Motor neuron (in vitro differentiated cells): Measurements from ENCODE around the gene DCLK1. TPM values are rescaled to one million over a fixed set of nuclear protein-coding genes. Genes with fewer than 3 reads are reported as not detected.

Experiments
- ATAC-seq, 8 experiments: fragments of 200-7000 bp; cut with Tn5 transposase; replicated peaks in 6 of 8; 2 replicates each; pipeline ENCODE4 v1.8.0; 2021; ENCODE audit warnings: mild to moderate bottlenecking in 8 of 8, moderate library complexity in 8 of 8
- H3K27ac ChIP-seq, 2 donors: fragments of 250-450 bp; sonication (Bioruptor Pico); 2 replicates each; pipeline ENCODE4 v1.9.0; 2021; ENCODE audit warnings: antibody characterized with exemption in 2 of 2, mild to moderate bottlenecking in 2 of 2, moderate library complexity in 1 of 2
- H3K4me1 ChIP-seq, 2 donors: fragments of 250-450 bp; sonication (Bioruptor Pico); replicated peaks in 1 of 2; 2 replicates each; pipeline ENCODE4 v1.6.1; 2021; ENCODE audit warnings: antibody characterized with exemption in 2 of 2, mild to moderate bottlenecking in 2 of 2, moderate library complexity in 1 of 2
- H3K4me3 ChIP-seq, 5 donors: fragments of 250-450 bp; sonication (Bioruptor Pico); 2 replicates each; pipeline ENCODE4 v1.9.0; 2021; ENCODE audit warnings: antibody characterized with exemption in 5 of 5, mild to moderate bottlenecking in 5 of 5, moderate library complexity in 4 of 5
- WGBS, 10 experiments: fragments of 450-650 bp; shearing (Covaris generic); methylation state at CpG; one replicate each; pipeline ENCODE4 v1.0.0; 2022; 5-methylcytosine and 5-hydroxymethylcytosine counted together
- in situ Hi-C, 9 experiments: fragments of 400-800 bp; cut with MboI; loops; one replicate each; pipeline ENCODE4 v1.15.0; 2021; ENCODE audit warnings: low sequenced_read_pairs in 9 of 9, low pct_unique_long_range_greater_than_20kb in 2 of 9; ENCODE audit not compliant: unreplicated experiment in 9 of 9
- total RNA-seq, 8 experiments: library from RNA; unstranded; fragments of 300-600 nt; gene quantifications; 2 replicates each; pipeline versions ENCODE4 v1.2.3 to v1.2.4, GENCODE V29; 2022

Gene DCLK1
- total RNA-seq, 8 experiments from 2014 or later: 25.3 to 117 (median 58.2) TPM

- Histone ChIP-seq H3K4me1 (peaks cover 0 to 3% of the 10 kb centered on the region in 2 donors), H3K27ac (no peak overlapping the region), H3K4me3 (no peak overlapping the region)
- ATAC-seq: peak in 7 of 8 experiments; percentile 27 to 92 (median 49)
- in situ Hi-C loops: no loop called here
- 0 to 100% (median 61%) methylated on average over 1 to 4 of the region's 5 CpGs; no CpG with 5 or more reads in 3 of the 10 experiments for WGBS, 10 experiments
These were observed 359.3 kb downstream of the DCLK1 start for GRCh38 chr13:35771898-35772297.

DNA sequence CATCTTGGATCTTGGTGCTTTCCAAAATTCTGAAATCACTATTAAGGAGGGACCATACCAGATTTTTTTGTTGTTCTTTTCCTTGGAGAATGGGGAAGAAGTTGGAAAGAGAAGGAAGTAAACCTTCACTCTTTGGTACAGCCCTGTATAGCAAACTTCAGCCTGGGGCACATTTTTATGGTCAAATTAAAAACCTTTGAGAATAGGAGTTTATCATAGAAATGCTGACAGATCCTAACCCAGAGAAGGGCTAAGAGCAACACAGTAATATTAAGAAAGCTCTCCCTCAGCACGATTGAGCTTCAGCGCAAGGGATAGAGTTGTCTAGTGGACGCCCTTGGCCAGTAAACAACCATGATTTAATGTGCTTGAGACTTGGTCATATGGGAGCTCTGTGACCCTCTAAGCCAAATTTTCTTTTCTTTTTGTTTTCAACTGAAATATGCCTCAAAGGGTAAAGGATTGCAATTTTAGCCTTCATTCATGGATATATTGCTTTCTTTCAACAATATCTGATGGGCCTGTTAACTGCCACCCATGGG is 360.4 kb downstream of the DCLK1 start:
- no peak overlapping the region for H3K27ac ChIP-seq
- no peak for ATAC-seq
- no peak overlapping the region for H3K4me3 ChIP-seq
- peaks cover 2 to 3% of the 10 kb centered on the region in 2 donors for H3K4me1 ChIP-seq
- WGBS, 10 experiments: 64 to 100% (median 82%) methylated on average over 1 to 3 of the region's 3 CpGs; no CpG with 5 or more reads in 2 of the 10 experiments
- in situ Hi-C loops: no loop called here

- Histone ChIP-seq H3K4me3 (no peak overlapping the region), H3K4me1 (peaks cover 7 to 11% of the 10 kb centered on the region in 2 donors), H3K27ac (no peak overlapping the region)
- WGBS, 10 experiments: 31 to 95% (median 75%) methylated on average over 2 to 3 of the region's 3 CpGs; no CpG with 5 or more reads in 1 of the 10 experiments
- no peak for ATAC-seq
- in situ Hi-C loops: no loop called here
These were observed 361.4 kb downstream of the DCLK1 start for GRCh38 chr13:35769812-35770211.

DNA sequence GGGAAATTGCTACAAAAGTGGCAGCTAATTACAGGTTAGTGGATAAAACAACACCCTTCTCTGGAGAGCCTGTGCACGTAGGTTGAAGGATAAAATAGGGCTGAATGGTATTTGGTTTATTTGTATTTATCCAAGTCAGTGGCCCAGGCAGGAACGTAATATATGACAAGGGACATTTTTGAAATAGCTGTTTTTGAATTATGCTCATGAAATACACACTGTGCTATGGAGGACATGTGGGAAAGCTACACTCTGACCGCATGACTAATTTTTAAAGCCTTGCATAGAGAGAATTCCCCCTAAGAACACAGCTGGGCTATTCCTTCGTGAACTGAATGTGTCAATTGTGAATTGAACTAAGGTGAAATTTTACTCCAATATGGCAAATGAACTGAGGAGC is 362.6 kb downstream of the DCLK1 start:
- 0 to 100% (median 80%) methylated on average over 1 to 4 of the region's 4 CpGs; no CpG with 5 or more reads in 1 of the 10 experiments for WGBS, 10 experiments
- peak in 2 of 8 experiments; percentile 42 to 62 for ATAC-seq

GRCh38 chr13:35768073-35768472 is 363.1 kb downstream of the DCLK1 start:
- 0 to 100% (median 100%) methylated on average over 1 to 4 of the region's 4 CpGs; no CpG with 5 or more reads in 3 of the 10 experiments for WGBS, 10 experiments
- no peak for ATAC-seq
- H3K4me3 ChIP-seq: no peak overlapping the region
- H3K4me1 ChIP-seq: peaks cover 6 to 14% of the 10 kb centered on the region in 2 donors
- no peak overlapping the region for H3K27ac ChIP-seq
- in situ Hi-C loops: no loop called here

More for the DNA sequence above, 362.6 kb downstream of the DCLK1 start:
- in situ Hi-C loops: no loop called here
- peaks cover 6 to 14% of the 10 kb centered on the region in 2 donors for H3K4me1 ChIP-seq
- no peak overlapping the region for H3K4me3 ChIP-seq
- no peak overlapping the region for H3K27ac ChIP-seq

GRCh38 chr13:35767256-35767976 is 363.8 kb downstream of the DCLK1 start:
- Histone ChIP-seq H3K27ac (no peak overlapping the region), H3K4me1 (peaks cover 6 to 14% of the 10 kb centered on the region in 2 donors), H3K4me3 (no peak overlapping the region)
- ATAC-seq: no peak
- WGBS, 10 experiments: 70 to 100% (median 94%) methylated on average over 2 to 5 of the region's 6 CpGs; no CpG with 5 or more reads in 5 of the 10 experiments
- in situ Hi-C loops: no loop called here

- Histone ChIP-seq H3K4me1 (peaks cover 6 to 14% of the 10 kb centered on the region in 2 donors), H3K4me3 (no peak overlapping the region), H3K27ac (no peak overlapping the region)
- in situ Hi-C loops: no loop called here
- WGBS, 10 experiments: 53 to 100% (median 85%) methylated on average over 1 to 2 of the region's 2 CpGs; no CpG with 5 or more reads in 1 of the 10 experiments
- ATAC-seq: no peak
These were observed 364.5 kb downstream of the DCLK1 start for GRCh38 chr13:35766663-35767062.

DNA sequence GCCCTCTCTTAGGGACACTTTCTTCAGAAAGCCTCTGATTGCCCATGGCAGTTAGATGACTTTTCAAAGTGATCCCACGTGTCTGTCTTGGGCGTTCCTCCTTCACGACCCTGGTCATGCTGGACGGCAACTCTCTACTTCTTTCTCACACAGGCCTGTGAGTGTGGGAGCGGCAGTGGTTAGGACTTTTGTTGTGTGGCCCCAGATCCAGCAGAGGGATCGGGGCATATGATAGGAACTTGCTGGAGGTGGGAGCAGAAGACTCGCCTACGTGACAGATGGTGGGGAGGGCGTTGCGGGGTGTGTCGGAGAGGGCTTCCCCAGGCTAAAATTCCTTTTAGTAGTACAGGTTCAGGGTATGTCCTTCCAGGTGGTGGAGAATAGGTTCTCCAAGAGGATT is 365.2 kb downstream of the DCLK1 start:
- H3K4me1 ChIP-seq: peaks cover 6 to 14% of the 10 kb centered on the region in 2 donors
- in situ Hi-C loops: no loop called here
- WGBS, 10 experiments: 80 to 98% (median 90%) methylated on average over 1 to 7 of the region's 11 CpGs; no CpG with 5 or more reads in 5 of the 10 experiments
- H3K27ac ChIP-seq: no peak overlapping the region
- H3K4me3 ChIP-seq: no peak overlapping the region
- no peak for ATAC-seq

DNA sequence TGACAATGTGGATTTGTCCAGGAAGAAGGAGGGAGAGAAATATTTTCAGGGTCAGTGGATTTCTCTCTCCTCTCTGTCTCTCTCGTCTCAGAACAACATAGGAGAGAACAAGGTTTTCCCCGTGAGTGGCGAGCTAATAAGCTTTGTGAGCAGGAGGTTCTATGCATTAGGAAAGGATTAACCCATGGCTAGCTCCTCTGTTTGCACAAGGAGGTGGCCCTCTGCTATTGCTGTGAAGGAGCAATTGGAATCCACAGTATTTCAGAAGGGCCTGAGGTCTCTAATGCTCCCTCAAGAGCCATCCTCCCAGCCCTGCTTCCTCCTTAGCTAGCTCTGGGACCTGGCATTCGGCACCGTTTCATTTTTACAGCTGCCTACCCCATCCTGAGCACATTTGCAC is 365.8 kb downstream of the DCLK1 start:
- ATAC-seq: peak in 5 of 8 experiments; percentile 66 to 85 (median 75)
- no peak overlapping the region for H3K4me3 ChIP-seq
- 0 to 100% (median 27%) methylated on average over 1 to 3 of the region's 5 CpGs; no CpG with 5 or more reads in 3 of the 10 experiments for WGBS, 10 experiments
- in situ Hi-C loops: no loop called here
- peaks cover 10 to 20% of the 10 kb centered on the region in 2 donors for H3K4me1 ChIP-seq
- H3K27ac ChIP-seq: no peak overlapping the region

DNA sequence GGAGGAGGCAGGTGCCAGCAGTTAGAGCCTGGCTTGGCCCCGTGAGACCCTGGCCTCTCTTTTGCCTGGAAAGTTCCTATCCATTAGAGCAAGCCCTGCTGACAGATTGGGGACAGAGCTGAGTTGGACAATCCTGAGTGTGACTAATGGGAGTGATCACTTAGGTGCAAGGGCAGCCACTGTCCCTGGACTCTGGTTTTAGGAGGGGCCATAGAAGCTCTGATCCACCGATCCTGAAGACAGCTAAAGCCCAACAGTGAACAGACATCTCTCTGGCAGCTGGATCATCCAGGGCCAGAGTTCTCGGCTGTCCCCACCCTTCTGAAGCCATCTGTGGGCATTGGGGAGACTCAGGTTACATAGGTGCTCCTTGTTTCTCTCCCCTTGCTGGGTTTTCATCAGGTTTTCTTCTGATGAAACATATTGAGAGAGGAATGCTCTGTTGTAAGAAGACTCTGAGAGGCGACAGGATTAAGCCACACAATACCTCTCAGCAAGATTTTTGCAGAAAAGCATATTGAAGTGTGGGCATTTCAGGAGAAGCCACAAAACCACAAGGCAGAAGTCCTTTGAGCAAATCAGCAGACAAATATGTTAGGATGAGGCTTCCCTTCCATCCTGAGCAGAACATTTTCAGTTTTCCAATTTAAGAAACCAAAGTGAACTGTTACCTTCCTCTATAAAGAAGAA is 366.7 kb downstream of the DCLK1 start:
- WGBS, 10 experiments: 23 to 100% (median 71%) methylated on average over 1 to 2 of the region's 4 CpGs; no CpG with 5 or more reads in 2 of the 10 experiments
- peak in 1 of 8 experiments; percentile 5 for ATAC-seq
- no peak overlapping the region for H3K27ac ChIP-seq

DNA sequence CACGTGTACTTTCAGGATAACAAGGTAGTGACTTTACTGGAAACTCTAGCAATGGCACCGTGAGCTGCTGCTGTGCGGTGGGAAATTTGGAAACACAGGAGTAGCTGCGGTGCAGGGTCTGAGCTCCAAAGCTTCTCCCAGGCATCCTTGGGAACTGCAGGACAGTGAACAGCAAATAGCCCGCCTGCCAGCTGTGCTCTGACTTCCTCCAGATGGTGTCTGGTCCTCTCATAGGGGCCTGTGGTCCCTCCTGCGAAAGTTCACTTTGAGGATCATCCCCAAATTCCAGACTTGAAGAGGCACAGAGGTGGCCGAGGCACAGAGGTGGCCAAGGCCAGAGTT is 367.4 kb downstream of the DCLK1 start:
- 40 to 100% (median 90%) methylated on average over 1 to 5 of the region's 7 CpGs; no CpG with 5 or more reads in 3 of the 10 experiments for WGBS, 10 experiments
- in situ Hi-C loops: no loop called here
- ATAC-seq: no peak
- Histone ChIP-seq H3K4me3 (no peak overlapping the region), H3K4me1 (peaks cover 14 to 21% of the 10 kb centered on the region in 2 donors), H3K27ac (no peak overlapping the region)

More for the DNA sequence above, 366.7 kb downstream of the DCLK1 start:
- Histone ChIP-seq H3K4me3 (no peak overlapping the region), H3K4me1 (peaks cover 14 to 21% of the 10 kb centered on the region in 2 donors)
- in situ Hi-C loops: no loop called here

DNA sequence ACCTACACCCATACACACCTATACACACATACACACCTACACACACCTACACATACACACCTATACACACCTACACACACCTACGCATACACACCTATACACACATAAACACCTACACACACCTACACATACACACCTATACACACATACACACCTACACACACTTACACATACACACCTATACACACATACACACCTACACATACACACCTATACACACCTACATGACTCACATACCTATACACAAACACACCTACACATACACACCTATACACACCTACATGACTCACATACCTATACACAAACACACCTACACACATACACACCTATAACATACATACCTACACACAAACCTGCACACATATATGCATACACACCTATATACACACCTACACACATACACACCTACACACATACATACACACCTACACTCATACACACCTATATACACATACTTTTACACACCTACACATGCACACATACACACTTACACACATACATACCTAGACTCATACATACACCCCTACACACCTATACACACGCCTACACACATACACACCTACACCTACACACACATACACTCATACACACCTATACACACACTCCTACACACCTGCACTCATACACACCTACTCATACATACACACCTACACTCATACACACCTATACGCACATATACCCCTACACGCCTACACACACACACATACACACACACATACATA is 368.0 kb downstream of the DCLK1 start:
- in situ Hi-C loops: no loop called here
- WGBS, 10 experiments: 40 to 90% (median 63%) methylated on average over 1 to 3 of the region's 4 CpGs; no CpG with 5 or more reads in 6 of the 10 experiments
- peaks cover 14 to 21% of the 10 kb centered on the region in 2 donors for H3K4me1 ChIP-seq
- H3K27ac ChIP-seq: no peak overlapping the region
- no peak for ATAC-seq
- H3K4me3 ChIP-seq: no peak overlapping the region
